Stimulated activated CD8-positive, alpha-beta memory T cell treated with anti-CD3 and anti-CD28 coated beads, Interleukin-2, amount 100 ng/mL, for 1 hour (primary cell): ENCODE data around the gene DPY19L1.
"Not testable (repeated sequence)": the region's sequence is repeated elsewhere in the genome, so short reads cannot be mapped to it uniquely, and the experiment has no call there.

Source experiments
- DNase-seq, 2 donors: peaks; one replicate each; pipeline ENCODE4 v3.0.0-alpha.2; 2020; ENCODE audit warnings: low read depth in 2 of 2

DPY19L1 gene

DNA sequence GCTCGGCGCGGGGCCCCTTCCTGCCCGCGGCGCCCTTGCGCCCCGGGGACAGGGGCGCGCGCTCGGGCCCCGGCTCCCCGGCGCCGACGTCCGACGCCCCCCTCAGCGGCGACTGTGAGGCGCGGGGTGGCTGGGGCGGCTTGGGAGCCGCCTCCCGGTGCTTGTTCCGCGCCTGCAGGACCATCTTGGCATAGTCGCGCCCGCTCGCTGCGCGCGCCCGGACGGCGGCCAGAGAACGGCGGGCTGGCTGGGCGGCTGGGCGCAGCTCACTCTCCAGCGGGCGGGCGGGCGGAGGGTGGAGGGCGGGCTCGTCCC lies at the start of gene DPY19L1:
DPY19L1 (minus strand) TSS at position 275 of the 315 bp plus-strand sequence; CDS start at position 184, 91 bp downstream.
- DNase-seq, result no peak

DNA sequence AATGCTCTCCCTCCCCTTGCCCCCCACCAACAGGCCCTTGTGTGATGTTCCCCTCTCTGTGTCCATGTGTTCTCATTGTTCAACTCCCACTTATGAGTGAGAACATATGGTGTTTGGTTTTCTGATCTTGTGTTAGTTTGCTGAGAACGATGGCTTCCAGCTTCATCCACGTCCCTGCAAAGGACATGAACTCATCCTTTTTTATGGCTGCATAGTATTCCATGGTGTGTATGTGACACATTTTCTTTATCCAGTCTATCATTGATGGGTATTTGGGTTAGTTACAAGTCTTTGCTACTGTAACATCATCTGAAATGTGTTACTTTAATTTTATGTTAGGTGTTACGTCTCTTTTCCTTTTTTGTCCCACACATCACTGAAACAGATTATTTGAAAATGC lies 42.2 kb upstream of the DPY19L1 start:
- not testable (repeated sequence) for DNase-seq

DNA sequence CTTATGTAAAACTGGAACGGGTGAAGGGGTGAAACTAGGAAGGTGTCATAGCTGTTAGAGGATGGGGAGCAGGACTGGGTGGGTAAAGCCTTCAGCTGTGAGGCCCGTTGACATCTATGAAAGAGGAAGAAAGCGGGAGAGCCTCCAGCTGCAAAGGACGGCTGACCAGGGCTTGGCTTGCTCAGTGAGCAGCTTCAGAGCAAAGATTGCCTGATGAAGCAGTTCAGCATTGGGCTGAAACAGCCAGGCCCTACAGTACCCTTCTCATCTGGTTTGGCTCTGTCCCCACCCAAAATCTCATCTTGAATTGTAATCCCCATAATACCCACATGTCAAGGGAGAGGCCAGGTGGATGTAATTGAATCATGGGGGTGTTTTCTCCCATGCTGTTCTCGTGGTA lies 36.7 kb upstream of the DPY19L1 start:
- not testable (repeated sequence) for DNase-seq

DNA sequence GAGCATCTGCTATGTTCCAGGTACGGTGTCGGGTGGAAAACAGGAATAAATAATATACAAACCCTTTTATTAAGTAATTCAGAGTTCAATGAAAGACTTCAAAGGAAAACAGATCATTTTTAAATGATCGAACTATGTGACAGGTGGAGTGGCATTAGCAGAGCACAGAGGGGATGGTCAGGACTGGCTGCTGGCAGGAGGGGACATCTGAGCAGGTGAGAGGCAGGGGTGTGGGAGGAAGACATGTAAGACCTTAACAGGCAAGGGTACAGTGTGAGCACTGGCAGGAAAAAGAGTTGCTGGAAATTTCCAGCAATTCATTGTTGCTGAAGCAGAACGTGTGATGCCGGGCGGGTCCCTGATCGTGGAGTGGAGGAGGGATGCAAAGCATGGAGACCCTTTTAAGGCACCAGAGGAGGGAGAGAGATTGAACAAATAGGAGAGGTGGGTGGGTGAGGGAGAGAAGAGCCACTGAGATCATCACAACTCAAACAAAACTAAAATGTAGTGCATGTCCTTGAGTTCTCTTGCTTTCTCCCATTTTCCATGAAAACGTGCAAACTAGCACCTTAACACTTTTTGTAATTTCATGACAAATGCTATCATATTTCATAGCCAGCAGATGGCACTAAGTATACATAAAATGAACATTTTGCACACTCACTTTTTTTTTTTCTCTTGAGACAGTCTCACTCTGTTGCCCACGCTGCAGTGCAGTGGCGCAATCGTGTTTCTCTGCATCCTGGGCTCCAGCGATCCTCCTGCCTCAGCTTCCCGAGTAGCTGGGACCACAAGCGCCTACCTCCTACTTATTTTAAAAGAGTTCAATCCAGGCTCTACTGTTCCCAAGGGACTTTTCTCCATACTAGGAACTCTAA lies 35.9 kb upstream of the DPY19L1 start:
- DNase-seq, result not testable (repeated sequence)

DNA sequence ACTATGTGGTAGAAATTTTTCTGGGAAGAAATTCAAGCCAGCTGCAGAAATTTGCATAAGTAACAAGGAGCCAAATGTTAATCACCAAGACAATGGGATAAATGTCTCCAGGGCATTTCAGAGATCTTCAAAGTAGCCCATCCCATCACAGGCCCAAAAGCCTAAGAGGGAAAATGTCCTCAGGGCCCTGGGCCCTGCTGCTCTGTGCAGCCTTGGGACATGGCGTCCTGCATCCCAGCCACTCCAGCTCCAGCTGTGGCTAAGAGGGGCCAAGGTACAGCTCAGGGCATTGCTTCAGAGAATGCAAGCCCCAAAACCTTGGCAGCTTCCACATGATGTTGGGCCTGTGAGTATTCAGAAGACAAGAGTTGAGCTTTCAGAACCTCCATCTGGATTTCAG lies 31.8 kb upstream of the DPY19L1 start:
- DNase-seq, result not testable (repeated sequence)

DNA sequence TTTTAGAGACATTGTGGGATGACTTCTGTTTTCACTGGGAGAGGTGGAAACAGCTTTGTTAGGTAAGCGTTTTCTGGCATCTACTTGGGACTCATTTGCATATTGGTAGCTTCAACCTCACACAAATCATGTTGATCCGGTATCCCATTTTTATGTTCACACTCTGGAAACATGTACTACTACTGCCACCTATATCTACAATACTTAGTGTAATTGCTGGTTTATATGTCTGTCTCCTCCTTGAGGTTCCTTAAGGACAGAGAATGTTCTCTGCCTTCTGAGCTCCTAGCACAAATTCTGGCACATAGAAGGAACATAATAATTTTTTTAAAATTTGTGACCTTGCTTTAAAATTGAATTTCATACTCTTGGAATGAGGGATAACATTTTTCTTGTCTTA lies 28.1 kb upstream of the DPY19L1 start:
- not testable (repeated sequence) for DNase-seq

DNA sequence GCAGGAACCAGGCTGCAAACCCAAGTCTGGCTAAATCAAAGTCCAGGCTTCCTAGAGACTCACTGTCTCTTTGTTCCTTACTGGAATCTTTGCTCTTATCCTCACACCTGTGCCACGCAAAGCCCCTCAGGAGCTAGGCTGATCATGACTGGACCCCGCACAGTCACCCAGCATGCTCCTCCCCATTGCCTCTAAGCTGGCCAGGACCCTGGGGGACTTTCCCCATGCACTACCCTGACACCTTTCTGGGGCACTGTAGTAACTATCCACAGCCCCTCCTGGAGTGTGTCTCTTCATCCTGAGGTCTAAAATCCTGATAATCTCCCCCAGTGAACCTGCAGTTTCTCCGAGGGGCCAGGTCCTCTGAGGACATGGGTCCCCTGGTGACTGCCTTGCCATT lies 21.3 kb upstream of the DPY19L1 start:
- DNase-seq, result not testable (repeated sequence)

DNA sequence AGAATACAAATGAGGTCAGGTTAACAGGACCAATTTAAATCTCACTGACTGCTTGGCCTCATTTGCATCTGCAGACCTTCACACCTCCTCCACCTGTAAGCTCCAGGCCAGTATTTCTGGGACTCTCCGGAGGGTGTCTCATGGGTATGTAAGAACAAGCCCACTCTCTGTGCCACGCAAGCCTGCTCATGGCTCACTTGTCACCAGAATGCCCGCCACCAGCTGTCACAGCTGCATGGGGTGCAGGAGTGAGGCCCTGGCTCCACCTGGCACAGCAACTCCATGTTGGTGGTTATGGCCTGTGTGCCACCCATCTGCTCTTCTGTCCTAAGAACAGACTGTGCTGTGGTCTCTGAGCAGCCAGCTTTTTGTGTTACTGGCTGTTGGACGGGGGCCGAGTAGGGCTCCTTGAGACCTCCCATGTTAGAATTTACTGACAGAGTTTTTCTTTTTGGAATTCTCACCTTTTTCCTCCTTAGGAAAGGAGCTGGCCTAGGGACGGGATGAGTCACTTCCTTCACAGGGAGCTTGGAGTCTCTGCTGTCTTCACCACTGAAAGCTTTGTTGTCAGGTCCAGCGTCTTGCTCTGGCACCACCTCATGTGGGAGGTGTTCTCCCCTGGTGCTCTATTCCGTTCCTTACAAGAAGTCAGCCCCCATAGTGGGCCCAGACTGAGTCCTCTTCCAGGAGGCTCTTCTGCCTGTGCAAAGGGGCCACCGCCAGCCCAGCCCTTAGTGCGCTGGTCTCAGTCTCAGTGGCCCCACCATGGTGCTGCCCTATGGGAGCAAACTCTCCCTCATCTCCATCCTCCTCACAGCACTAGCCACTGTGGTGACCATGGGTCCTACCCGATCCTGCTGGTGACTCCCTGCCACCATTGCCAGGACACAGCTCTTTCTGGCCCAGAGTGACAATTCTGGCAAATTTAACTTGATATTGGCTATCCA lies 20.5 kb upstream of the DPY19L1 start:
- not testable (repeated sequence) for DNase-seq

DNA sequence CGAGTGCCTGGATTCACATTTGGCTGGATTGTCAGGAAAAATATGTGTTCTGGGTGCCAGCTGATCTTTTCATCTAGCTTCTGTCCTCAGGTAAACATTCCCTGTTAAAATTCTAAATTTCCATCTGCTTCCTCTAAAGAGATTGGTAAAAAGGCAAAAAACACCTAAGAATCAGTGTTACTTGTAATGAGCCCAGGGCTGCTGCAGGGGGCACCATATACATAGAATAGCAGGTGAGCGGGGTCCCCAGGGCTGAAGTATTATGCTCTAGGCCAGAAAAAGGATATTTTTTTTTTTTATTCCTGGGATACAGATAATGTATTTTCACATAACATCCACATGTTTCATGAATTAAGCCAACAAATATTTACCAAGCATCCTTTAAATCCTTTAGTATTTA lies 18.4 kb upstream of the DPY19L1 start:
- not testable (repeated sequence) for DNase-seq

DNA sequence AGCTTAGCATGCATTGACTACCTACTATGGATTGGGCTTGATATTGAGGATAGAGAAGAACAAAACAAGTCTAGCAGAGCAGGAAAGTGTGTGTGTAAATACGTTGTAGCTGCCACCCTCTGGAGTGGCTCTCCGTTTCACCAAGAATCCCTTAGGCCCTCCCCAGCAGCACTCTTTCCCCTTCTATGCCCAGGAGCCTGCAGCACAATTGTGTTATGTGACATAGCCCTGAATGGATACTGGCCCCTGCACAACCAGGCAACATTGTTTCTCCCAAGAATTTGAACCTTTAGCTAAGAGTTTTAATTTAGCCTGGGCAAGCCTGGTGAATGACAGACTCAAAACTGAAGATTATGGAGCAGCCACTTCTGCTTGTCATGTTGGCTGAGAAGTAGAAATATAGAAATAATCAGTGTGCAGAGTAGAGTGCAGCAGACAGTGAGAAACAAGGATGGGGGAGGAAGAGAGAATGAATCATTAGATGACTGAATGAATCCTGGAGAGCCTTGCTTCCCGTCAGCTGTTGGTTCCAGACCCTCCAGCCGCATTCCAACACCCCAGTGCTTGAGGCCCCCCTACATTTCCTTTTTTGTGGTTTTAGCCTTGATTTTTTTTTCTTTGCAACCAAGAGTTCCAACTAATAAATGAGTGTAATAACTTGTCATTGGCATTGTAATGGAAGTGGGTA lies 16.3 kb upstream of the DPY19L1 start:
- not testable (repeated sequence) for DNase-seq

DNA sequence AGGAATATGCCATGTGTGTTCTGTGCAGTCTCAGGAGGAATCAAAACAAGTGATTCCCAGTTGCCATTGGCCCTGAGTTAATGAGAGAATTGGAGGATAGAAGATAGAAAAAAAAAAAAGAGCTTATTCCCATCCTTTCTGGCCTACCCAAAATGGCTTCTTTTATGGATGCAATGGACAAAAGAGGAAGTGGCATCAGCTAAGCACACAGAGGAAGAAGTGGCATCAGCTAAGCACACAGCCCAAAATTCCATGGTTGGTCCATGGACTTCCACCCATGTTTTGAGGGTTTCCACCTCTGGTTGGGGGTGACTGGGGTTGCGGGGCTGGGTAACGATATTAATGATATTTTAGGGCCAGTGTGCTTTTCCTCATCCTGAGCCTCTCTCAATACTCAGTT lies 11.1 kb upstream of the DPY19L1 start:
- DNase-seq, result not testable (repeated sequence)

DNA sequence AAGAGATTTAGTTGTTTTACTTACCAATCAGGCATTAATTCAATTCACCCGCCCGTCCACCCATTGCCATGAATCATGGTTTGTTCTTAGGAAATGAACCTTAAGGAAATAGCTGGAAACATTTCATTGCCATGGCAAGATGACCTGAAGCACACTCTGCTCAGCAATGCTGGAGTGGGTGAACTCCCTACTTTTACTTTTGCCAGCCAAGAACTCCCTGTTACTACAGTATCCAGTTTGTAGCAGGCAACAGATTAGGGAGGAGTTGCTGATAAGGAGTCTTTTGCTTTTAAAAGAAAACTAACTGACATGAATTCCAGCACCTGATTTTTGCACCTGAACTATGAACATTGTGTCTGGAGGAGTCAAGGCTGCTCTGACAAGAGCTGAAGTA lies 10.6 kb upstream of the DPY19L1 start:
- DNase-seq, result not testable (repeated sequence)

DNA sequence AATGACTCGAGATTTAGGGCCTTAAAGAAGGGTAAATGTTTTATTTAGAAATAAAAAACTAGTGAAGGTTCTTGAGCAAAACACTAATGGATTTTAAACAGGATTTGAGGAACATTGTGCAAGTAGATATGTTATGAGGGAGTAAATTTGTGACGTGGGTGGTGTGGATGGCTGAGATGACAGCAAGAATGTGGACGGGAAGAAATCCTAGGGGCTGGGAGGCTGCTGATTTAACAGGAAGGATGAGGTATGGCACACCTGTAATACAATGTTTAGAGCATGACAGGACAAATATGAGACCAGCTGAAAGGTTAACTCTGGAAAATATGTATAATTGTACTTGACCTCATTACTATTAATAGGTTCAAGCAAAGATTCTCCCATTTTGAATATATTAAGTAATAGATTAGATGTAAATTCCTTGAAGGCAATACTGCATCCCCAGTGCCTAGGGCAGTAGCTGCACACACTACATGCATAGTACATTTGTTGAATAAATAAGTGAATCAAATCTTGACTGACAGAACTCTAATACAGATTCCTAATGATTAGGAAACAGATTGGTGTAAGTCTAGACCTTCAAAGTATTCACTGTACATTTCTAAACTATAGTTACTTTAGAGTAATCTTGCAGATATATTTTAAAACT lies 10.1 kb upstream of the DPY19L1 start:
- DNase-seq, result not testable (repeated sequence)

DNA sequence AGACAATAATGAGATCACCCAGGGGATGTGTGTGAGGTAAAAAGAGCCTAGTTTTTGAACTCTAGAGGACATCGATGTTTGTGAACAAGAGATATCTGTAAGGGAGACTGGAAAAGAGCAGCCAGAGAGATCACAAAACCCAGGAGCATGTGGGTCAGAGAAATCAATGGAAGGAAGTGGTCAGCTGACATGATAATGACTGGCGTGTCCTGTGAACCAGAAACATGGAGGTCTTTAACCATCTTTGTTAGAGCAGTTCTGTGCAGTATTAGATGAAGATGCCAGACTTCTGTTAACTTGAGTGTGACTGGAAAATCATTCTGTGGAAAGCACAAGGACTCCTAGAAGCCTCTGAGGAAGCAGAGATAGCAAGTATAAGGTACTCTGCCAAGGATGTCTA lies 6.0 kb upstream of the DPY19L1 start:
- not testable (repeated sequence) for DNase-seq

DNA sequence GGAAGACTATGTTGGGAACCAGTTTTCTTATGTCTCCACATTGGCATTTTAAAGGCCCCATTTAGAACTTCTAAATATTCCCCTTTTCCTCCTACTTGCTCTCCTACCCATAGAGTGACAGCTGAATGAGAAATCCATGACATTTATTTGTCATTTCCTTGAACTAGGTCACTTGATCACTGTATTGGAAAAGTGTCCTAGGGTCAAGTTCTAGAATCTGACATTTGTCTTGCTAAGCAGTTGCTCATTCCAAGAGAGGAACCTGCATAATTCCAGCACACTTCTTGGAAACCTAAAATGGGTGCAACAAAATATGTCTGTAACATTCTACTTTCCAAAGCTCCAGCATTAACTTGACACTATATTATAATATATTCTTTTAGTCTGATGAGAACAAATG lies 3.6 kb upstream of the DPY19L1 start:
- no peak for DNase-seq

DNA sequence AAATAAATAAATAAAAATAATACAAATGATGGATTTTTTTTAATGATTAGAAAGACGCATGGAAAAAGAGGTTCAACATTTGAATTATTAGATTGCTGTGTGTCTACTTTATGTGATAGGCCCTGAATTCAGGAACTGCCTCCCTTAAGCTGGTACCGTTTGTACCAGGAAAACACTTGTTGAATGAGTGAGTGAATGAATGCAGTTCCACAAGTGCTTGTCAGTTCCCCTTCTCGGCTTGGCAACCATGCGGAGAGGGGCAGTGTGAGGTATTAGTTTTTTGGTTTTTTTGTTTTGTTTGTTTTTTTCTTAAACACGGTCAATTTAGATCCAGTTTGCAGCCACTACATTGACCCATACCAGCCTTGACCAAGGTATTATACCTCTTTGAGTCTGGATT lies 2.1 kb upstream of the DPY19L1 start:
- DNase-seq, result no peak

DNA sequence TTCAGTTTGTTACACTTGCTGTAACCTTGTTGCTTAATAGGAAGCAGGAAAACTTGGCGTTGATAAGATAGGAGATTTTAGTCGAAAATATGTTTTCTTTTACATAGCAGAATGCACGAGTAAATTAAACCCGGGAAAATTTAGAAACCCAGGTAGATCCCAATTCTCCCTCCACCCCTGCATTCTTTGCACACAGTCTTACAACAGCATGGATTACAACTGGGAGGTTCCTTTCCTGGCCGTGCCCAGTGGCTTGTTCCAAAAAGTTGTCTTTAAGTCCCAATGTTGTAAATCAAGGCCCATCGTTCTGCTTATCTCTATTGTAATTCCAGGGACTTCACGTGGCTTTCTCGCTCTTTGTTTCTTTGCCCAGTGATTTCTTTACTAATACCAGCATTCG lies 1.1 kb upstream of the DPY19L1 start:
- DNase-seq, result no peak

DNA sequence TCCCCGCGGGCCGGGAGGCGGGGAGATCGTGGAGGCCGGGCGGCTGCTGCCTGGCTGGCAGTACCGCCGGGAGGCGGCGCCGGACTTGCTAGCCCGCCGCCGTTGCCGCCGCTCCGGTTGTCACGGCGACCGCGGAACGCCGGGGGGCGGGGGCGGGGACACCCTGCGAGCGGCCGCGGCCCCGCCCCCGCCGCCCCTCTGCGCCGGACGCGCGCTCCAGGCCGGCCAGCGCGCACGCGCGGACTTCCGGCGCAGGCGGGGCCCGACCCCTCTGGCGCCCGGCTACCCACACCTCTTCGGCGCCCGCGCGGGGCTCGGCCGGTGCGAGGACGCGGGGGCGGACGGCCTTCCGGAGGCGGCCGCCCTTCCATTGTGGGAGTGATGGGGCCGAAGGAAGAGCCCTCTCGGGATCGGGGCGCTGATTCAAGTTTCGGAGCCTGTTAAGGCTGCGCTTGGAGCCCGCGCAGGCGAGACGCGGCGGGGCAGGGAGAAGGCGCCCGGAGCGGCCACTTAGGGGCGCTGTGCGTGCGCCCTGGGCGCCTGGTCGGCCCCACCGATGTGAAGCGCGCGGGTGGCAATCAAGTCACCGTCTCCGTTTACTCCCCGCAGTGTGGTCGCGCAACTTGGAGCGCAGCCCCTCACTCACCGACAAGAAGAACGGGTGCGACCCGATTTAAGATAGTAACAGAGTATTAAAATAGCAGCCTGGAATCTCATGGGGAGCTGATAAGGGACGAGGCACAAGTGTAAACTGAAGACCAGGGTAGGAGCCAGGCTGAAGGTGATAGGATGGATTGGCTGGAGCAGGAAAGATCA lies 449 bp upstream of the DPY19L1 start:
- DNase-seq, result peak; percentile 84 to 85

DNA sequence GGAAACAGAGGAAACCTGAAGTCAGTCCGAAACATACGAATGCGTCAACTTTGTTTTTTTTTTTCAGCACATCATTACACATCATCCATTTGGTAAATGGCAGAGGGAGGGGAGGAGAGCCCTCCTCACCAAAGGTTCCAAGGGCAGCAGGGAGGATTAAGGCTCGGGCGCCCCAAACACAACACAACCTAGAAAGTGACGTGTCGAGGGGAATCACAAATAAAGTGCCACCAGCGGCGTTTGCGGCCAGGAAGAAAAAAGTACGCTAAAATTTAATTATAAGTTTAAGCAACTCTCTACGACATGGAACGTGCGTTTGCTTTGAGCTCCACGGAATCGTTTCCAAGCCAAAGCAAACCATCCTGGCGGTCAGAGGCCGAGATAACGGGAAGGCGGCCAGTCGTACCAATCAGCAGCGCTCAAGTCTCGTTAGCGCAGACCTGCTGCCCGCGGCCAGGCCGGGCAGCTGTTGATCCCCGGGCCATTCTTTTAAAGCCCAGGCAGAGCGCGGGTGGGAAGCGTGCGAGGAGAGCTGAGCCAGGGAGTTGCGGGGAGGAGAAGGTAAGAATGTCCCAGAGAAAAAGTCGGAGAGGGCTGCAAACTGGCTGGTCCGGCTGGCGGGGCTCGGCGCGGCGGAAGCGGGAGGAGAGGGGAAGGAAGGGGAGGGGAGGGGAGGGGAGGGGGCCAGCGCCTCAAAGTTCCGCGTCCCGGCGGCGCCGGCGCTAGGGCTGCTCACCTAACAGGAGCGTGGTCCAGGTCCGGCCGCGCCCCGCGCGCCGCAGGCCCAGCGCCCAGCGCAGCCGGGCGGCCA lies 719 bp downstream of the DPY19L1 start:
- peak in 1 of 2 donors; percentile 19 for DNase-seq

DNA sequence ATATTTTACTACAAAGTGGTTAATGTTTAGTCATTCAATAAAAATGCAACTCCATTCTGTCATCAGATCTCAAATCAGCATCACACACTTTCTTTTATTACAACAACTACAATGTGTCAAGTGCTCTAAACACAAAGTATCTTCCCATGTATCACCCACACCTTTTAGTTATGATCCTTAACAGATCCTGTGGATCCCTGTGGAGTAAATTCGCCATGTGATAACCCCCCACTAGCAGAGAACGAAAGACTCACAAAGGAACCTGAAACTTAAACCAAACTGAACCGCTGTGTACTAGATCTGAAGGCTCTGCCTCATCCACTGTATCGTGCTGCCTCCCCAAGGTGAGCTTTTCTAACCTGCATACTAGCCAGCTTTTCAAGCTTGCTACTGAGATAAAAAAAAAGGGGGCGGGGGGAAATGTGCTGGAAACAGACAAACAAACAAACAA lies 1.7 kb downstream of the DPY19L1 start:
- DNase-seq, result peak in 1 of 2 donors; percentile 4
